ENCODE results near the gene SLC2A9. TPM values are rescaled to one million over a fixed set of nuclear protein-coding genes. Genes with fewer than 3 reads are reported as not detected.
A peak's percentile ranks its signal among the peaks of the same experiment; 100 is the strongest.

Gene SLC2A9
- total and polyA plus RNA-seq, 2 of the 13 experiments (the other 11 are each of a cell fraction or from before 2014, with no cell fraction given), result 36.2 to 42.3 TPM

- TF ChIP-seq UBTF (CRISPR knock-in tag; IDR thresholded peaks at IDR 0.05), result no peak
- TF ChIP-seq KLF16 (CRISPR knock-in tag; IDR thresholded peaks at IDR 0.05), result no peak
- no peak for TF ChIP-seq MEIS1 (CRISPR knock-in tag; IDR thresholded peaks at IDR 0.05; ENCODE audit: borderline replicate concordance)
- TF ChIP-seq TFDP2 (CRISPR knock-in tag; IDR thresholded peaks at IDR 0.05), result 0 out of 2 replicates have a peak, but pooled peaks have one; percentile 24
- no peak for TF ChIP-seq ATF3 (CRISPR knock-in tag; IDR thresholded peaks at IDR 0.05)
- TF ChIP-seq YY1 (IDR thresholded peaks at IDR 0.05; ENCODE audit: insufficient read depth, insufficient replicate concordance, low read depth, low read length), result no peak
- no peak for TF ChIP-seq PATZ1 (CRISPR knock-in tag; IDR thresholded peaks at IDR 0.05)
- TF ChIP-seq ELF3 (CRISPR knock-in tag; IDR thresholded peaks at IDR 0.05), result no peak
- no peak for TF ChIP-seq REST (IDR thresholded peaks at IDR 0.05; ENCODE audit: borderline replicate concordance in 1 of 2, low read depth in 1 of 2, low read length in 2 of 2)
- TF ChIP-seq ZNF740 (CRISPR knock-in tag; IDR thresholded peaks at IDR 0.05), result no peak
- TF ChIP-seq IRF2 (CRISPR knock-in tag; IDR thresholded peaks at IDR 0.05), result no peak
- no peak for TF ChIP-seq ZNF589 (CRISPR knock-in tag; conservative IDR thresholded peaks at IDR 0.05)
- no peak for TF ChIP-seq RXRA (CRISPR knock-in tag; IDR thresholded peaks at IDR 0.05)
- TF ChIP-seq CTCF (CRISPR knock-in tag; IDR thresholded peaks at IDR 0.05), result no peak
- 0 out of 2 replicates have a peak, but pooled peaks have one; percentile 16 for TF ChIP-seq HNF4A (CRISPR knock-in tag; IDR thresholded peaks at IDR 0.05)
- no peak for TF ChIP-seq ZNF652 (CRISPR knock-in tag; IDR thresholded peaks at IDR 0.05; ENCODE audit: borderline replicate concordance, low read depth)
Observed at GRCh38 chr4:10053635-10054453, 32.5 kb upstream of the SLC2A9 start (continued).

Measured in HepG2 (cell line).